HG03460 (cell line): Measurements from ENCODE around the gene GPR68.
"Not testable (repeated sequence)": the region's sequence is repeated elsewhere in the genome, so short reads cannot be mapped to it uniquely, and the experiment has no call there.

ENCODE experiments used
- ATAC-seq: cut with Tn5 transposase; IDR thresholded peaks from one replicate; pipeline ENCODE4 v1.9.1; 2021; ENCODE audit not compliant: unreplicated experiment

Gene GPR68

GRCh38 chr14:91230397-91231035 lies 14.0 kb downstream of the GPR68 start:
- no peak for ATAC-seq

- ATAC-seq = peak; percentile 85
Observed at GRCh38 chr14:91229743-91230200, 14.7 kb downstream of the GPR68 start.

GRCh38 chr14:91229005-91229382 lies 15.5 kb downstream of the GPR68 start:
- ATAC-seq = no peak

GRCh38 chr14:91228112-91229004 lies 16.1 kb downstream of the GPR68 start:
- peak; percentile 67 for ATAC-seq

DNA sequence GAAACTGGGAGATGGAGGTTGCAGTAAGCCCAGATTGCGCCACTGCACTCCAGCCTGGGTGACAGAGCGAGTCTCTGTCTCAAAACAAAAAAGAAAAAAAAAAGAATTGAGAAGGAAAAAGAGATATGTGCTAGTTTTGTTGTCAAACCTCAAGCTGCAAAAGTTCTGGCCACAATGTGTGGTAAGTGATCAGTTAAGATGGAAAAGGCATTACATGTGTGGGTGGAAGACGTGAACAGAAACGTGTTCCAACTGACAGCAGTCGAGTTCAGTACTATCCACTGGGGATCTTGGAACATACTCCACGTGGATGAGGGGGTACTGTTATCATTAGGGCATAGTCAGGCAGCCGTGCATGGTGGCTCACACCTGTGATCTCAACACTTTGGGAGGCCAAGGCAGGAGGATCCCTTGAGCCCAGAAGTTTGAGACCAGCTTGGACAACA lies 17.3 kb downstream of the GPR68 start:
- no peak for ATAC-seq

GRCh38 chr14:91226360-91226759 lies 18.1 kb downstream of the GPR68 start:
- not testable (repeated sequence) for ATAC-seq

DNA sequence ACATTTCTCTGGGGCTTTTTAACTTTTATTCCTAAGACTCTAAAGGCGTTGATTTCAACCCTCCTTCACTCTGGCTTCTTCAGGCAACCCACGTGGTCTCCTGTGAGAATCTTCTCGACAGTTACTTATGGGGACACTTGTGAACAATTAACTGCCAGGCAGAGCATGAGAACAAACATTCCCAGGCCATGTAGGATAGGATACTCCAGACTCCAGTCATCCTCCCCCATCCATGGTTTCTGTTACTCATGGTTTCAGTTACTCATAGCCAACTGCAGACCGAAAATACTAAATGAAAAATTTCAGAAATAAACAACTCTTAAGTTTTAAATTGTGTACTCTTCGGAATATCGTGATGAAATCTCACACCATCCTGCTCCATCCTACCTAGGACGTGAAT lies 19.5 kb downstream of the GPR68 start:
- ATAC-seq = no peak

DNA sequence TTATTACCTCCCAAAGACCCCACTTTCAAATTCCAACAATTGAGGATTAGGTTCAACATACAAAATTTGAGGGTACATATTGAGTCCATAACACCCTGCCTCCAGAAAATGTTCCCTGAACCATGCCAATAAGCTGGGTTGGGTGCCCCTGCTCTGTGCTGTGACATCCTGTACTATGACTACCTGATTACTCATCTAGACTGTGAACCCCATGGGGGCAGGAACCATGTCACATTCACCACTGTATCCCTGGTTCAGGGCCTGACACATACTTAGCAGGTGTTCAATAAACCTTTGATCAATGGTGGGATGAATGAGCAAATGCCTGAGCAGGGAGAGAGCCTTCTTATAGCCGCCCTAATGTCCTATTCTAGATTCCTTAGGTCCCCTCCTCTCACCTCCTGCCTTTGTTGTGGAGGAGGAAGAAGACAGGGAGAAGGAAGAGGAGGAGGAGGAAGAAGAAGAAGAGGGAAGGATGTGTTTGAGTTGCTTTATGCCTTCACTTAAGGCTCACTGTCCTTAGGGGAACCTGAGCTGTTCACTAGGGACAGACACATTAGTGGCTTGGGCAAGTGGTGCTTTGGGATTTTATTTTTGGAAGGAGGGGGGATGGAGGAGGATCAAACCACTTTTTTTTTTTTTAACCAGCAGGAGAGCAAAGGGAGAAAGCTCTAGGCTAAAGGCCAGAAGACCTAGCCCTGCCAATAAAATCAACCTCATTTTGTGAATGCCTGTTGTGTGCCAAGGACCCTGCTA lies 21.3 kb downstream of the GPR68 start:
- no peak for ATAC-seq

DNA sequence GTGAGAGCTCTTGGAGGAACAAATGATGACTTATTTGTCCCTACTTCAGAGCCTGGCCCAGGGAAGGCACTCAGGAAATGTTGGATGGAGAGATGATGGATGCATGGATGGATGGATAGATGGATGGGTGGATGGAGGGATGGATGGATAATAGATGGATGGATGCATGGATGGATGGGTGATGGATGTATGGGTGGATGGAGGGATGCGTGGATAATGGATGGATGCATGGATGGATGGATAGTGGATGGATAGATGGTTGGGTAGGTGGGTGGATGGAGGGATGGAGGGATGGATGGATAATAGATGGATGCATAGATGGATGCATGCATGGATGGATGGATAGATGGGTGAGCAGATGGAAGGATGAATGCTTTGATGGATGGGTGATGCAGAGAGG lies 23.2 kb downstream of the GPR68 start:
- ATAC-seq = no peak

DNA sequence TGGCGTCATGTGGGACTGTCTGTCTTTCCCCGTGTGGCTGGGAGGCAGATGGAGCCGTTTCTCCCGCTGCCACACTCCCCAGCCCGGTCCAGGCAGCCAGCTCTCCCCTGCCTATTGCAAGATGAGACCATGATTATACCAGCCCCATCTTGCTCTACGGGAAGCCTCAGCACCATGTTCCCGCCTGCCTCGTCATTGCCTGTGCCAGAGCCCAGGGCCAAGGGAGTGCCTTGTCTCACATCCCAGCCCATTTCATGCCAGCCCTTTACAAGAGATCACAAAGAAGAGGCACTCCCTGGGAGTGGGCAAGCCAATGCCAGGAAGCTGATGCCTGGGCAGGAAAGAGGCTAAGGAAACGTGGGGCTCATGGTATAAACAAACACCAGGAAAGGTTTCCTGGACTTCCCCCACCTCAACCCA lies 23.9 kb downstream of the GPR68 start:
- no peak for ATAC-seq

DNA sequence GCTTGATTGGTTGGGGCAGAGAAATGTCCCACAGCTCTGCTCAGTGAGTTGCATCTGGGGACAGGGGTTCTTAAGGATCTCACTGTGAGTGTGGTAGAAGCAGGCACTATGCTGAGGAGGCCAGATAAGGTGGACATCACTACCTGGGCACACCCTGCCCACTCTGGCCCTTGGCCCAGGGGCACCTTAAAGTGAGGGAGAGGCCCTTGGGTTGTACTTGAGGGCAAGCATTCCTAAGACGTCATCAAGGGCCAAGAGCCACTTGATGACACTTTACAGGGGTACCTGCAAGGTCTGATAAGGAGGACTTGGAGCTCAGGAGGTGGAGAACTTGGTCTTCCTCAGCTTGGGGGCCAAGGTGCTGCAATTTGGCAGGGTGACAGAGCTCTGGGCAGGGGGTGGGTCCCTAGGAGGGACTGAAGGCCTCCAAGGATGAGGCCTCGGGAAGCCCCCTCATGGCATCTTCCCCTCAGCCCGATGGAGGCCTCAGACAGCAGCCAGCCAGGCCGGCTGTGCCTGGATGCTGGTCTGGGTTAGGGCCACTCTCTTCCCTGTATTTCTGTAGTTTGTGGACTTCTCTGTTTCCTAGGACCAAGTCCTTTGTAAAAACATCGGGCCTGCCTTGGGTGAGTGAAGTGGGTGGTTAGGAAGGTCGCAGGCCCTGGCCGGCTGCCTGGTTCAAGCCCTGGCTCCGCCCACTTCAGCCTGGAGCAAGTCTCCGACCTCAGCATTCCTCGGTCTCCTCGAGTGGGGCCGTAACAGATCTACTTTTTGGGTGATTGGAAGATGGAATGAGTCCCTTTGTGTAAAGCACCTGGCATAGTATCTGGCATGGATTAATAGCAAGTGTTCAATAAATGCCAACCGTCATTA lies 24.8 kb downstream of the GPR68 start:
- no peak for ATAC-seq

DNA sequence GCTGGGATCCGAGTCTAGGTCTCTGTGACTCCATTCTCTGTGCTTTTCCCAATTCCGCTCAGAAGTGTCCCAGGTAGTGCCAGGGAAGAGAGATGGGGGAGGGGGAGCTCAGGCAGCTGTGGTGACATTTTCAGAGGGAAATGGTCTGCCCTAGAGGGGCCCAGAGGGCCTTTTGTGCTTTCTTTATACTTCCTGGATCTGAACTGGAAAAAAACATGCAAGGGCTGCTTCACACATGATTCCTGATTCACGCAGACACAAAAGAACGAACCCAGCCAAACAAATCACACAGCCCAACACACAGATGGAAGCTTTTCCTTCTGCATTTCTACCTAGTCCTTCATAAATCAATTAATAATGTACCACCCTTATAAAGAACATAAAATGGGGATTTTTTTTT lies 26.5 kb downstream of the GPR68 start:
- no peak for ATAC-seq

DNA sequence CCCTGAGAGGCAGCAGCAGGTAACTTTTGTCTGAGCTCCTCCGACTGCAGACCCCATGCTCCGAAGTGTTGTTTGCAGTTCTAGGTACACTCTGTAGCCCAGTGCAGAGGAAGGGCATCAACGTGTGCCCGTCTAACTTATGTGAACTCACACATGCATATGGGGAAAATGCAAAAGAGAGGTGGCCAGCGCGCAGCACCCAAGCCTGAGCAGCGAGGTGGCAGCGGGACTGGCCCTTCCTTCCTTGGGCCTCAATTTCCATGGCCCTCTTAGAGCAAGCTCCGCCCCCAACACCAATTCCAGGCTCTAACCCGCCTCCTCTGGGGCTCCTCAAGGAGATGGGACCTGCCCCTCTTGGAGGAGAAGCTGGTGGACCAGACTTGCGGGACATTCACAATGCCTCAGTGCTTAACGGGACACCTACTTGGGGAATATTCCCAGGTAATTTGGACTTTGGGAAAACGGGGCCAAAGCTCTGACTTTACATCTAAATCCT lies 27.7 kb downstream of the GPR68 start:
- no peak for ATAC-seq

GRCh38 chr14:91215381-91215780 lies 29.1 kb downstream of the GPR68 start:
- no peak for ATAC-seq

- ATAC-seq = no peak
Observed at GRCh38 chr14:91214306-91214705, 30.2 kb downstream of the GPR68 start.

DNA sequence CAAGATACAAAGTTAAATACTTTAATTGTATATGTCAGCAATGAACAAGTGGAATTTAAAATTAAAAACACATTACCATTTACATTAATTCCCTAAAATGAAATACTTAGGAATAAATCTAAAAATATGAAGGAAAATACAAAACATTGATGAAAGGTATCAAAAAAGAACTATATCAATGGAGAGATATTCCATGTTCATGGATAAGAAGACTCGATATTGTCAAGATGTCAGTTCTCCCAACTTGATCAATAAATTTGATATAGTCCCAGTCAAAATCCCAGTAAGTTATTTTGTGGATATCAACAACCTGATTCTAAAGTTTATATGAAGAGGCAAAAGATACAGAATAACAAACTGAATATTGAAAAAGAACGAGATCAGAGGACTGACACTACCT lies 33.5 kb downstream of the GPR68 start:
- ATAC-seq = no peak

- ATAC-seq = no peak
Observed at GRCh38 chr14:91207008-91207407, 37.5 kb downstream of the GPR68 start.

- no peak for ATAC-seq
Observed at GRCh38 chr14:91205459-91205858, 39.0 kb downstream of the GPR68 start.

DNA sequence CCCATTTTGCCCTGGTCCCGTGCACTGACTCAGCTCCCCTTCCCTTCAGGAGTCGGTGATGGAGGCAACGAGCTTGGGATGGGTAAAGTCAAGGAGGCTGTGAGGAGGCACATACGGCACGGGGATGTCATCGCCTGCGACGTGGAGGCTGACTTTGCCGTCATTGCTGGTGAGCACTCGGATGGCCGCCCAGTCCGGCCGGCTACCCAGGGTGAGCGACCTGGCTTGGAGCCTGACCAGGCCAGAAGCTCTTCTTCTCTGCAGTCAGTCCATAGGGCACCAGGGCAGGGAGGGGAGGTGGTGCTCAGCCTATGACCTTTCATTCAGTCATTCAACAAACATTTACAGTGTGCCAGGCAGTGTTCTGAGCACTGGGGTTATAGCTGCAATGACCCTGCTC lies 39.8 kb downstream of the GPR68 start:
- no peak for ATAC-seq

DNA sequence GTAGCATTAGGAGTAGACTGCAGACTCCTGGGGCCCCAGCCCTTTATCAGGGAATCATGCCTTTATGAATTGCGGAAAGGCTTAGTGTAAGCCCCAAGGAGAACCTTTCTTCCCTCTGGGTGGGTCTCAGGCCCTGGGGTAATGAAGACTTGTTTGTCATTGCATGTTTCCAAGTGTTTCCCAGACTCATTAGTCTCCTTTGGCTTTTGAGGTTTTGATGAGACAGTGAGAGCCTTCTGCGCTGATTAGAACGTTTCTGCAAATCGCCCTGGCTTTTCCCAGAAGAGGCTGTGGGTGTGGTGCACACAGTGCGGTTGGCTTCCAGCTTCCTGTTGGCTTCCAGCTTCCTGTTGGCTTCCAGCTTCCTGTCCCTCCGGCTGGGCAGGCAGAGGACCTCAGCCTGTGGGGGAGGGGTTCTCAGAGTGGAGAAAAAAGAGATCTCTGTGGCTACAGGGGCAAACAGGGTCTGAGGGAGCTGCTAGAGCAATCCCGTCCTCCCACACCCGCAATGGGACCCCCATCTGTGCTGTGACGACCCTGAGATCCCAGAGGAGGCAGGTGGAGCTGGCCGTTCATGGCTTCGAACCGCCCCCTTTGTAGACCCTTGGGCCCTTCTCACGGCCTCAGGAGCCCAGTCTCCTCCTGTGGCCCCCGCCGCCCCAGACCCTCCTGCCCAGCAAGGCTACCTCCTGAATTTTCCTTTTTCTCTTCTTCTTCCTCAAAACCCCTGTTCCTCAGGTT lies 42.1 kb downstream of the GPR68 start:
- no peak for ATAC-seq
